GM12864 (cell line): ENCODE results near the gene TMC1.
"Not testable (repeated sequence)": the region's sequence is repeated elsewhere in the genome, so short reads cannot be mapped to it uniquely, and the experiment has no call there.

Experiments used
- DNase-seq: peaks from one replicate; pipeline ENCODE4 v3.0.0-alpha.2; 2011; ENCODE audit warnings: low read depth
- H3K4me3 ChIP-seq: 2 replicates; pipeline ENCODE4 v1.5.1; 2011; ENCODE audit warnings: mild to moderate bottlenecking, low read depth, low read length, control low read depth
- CTCF ChIP-seq: IDR thresholded peaks from 2 replicates; pipeline ENCODE4 v1.5.1; 2011; ENCODE audit warnings: low read depth, mild to moderate bottlenecking, moderate library complexity, low read length, control low read depth, inconsistent platforms; ENCODE audit errors: missing control alignments

The TMC1 gene

DNA sequence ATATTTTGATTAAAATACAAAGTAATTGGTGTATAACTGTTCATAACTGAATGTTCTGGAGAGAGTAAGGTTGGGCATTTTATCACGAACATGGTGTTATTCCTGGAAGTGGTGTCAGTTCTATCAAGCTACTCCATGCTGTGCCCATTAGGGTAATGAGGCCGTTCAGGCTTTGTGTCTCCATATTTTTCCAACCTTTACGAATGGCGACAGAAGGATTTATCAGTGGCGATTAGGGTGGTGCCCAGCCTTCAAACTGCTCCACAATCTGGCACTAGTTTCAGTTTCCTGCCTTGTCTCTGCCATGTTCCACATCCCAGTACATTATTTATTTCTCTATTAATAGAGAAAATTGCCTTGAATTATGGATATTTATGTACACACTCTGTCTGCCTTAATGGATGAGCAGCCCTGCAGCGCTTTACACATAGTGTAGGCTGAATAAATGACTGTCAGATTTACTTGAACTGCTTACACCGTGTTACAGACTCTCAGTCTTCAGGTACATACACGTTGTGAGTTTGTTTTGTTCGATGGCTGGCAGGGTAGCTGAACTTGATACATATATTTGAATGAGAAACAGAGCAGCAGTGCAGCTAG is 23.9 kb upstream of the TMC1 start:
- DNase-seq, result no peak
- H3K4me3 ChIP-seq, result no peak overlapping the region
- TF ChIP-seq CTCF, result no peak

- no peak for DNase-seq
- H3K4me3 ChIP-seq, result no peak overlapping the region
- no peak for TF ChIP-seq CTCF
Observed at GRCh38 chr9:72506615-72507014, 14.8 kb upstream of the TMC1 start.

GRCh38 chr9:72509053-72509452 is 12.4 kb upstream of the TMC1 start:
- no peak for DNase-seq
- no peak overlapping the region for H3K4me3 ChIP-seq
- no peak for TF ChIP-seq CTCF

DNA sequence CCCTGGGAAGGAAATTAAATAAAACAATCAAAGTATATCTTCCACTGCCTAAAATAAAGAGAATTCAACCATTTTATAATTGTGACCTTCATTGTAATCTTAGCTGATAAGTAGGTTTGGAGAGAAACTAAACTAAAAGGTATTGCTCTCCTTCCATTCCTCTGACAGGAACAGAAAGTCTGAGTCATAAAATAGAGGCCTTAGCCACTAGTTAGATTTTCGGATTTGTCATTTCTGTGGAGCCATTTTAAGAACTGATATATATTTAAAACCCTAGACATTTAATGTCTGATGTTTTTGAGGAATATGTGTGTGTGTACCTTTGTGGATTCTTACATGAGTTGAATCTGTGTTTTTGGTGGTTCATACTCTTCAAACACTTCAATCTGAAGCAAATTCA is 11.8 kb upstream of the TMC1 start:
- TF ChIP-seq CTCF, result no peak
- peak; percentile 51 for DNase-seq
- H3K4me3 ChIP-seq, result no peak overlapping the region

- H3K4me3 ChIP-seq, result not testable (repeated sequence)
Observed at GRCh38 chr9:72521011-72521410, 397 bp upstream of the TMC1 start.

GRCh38 chr9:72524820-72525540 is 3.6 kb downstream of the TMC1 start:
- TF ChIP-seq CTCF, result no peak
- H3K4me3 ChIP-seq, result no peak overlapping the region
- peak; percentile 42 for DNase-seq

More at GRCh38 chr9:72521011-72521410, 397 bp upstream of the TMC1 start:
- DNase-seq, result not testable (repeated sequence)

DNA sequence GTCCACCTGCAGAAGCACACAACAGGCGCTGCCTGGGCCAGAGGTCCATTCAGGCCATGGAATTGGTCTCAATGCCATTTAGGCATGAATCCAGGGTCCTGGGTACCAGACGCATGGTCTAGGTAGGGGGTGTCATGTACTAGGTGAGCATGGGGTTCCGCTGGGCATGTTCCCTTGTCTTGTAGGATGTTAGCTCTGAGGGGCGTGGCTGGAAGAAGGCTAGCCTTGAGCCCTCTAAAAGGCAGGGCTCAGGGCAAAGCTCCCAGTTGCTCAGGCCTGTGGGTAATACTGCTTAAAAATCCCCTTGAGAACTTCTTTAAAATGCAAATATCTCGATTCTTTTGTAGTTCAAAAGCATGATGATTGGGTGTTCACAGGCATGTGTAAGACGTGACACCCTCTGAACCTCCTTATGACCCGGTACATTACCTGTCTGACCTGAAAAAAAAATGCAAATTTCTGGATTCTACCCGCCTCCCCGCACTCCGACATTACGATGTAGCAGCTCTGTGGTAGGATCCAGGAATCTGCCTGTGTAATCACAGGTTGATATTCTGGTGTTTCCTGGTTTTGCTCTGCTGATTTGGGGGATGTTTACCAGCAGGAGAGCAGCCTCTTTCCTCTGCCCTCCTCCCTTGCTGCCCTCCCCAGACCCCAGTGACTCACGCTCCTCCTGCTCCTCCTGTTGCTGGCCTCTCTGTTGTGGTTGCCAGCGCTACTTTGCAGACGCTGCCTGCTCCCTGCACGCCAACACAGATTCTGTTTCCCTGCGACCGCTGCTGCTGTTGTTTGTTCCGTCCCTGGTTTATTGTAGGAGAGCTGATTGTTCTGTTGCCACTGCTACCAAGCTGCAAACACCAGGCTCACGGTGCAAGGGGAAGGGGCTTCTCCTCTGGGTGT is 5.7 kb downstream of the TMC1 start:
- H3K4me3 ChIP-seq, result peak overlapping the region; percentile 39
- DNase-seq, result peak; percentile 18
- no peak for TF ChIP-seq CTCF
